HepG2 (cell line): ENCODE data around the gene NTM. TPM values are rescaled to one million over a fixed set of nuclear protein-coding genes. Genes with fewer than 3 reads are reported as not detected.

Experiments
- ATAC-seq: fragments of 200-7000 bp; cut with Tn5 transposase; 3 replicates; pipeline ENCODE4 v1.9.1; 2020; ENCODE audit warnings: mild to moderate bottlenecking, moderate library complexity
- BruUV-seq: library from RNA; stranded (reverse); fragments of 400-500 nt; replicated peaks from 2 replicates; lab custom pipeline; 2021; lab: Mats Ljungman, UMichigan
- CTCF ChIA-PET: fragments of 300-600 bp; formaldehyde crosslinking; extraction: SDS; loops from one replicate; lab custom pipeline; 2021; ENCODE audit warnings: low total read pairs, inconsistent platforms, low intra/inter-chr PET ratio; lab: Yijun Ruan, JAX
- POLR2A ChIA-PET: fragments of 350-600 bp; sonication (Branson Sonifier 250); formaldehyde crosslinking; loops from one replicate; lab custom pipeline; 2020; ENCODE audit warnings: antibody characterized with exemption, inconsistent platforms; lab: Yijun Ruan, JAX
- DNase-seq: peaks from one replicate; pipeline ENCODE4 v3.0.0-alpha.2; 2015; ENCODE audit warnings: low spot score
- FAIRE-seq: peaks from 3 replicates; lab custom pipeline; 2011; peaks lifted over from hg19 to GRCh38; lab: Jason Lieb, UNC
- H2AFZ ChIP-seq: one replicate; pipeline ENCODE4 v1.6.1; 2011; ENCODE audit warnings: low read length, inconsistent platforms
- H3K27ac ChIP-seq: fragments of 300-600 bp; 3 replicates; pipeline ENCODE4 v1.8.0; 2011; ENCODE audit warnings: mixed run types, mild to moderate bottlenecking, mixed read lengths, low read length, inconsistent platforms; ENCODE audit not compliant: insufficient read depth; ENCODE audit errors: extremely low read length
- H3K27me3 ChIP-seq, 2 experiments: fragments of 200-600 bp in 1 of 2; 2 replicates in 1 of 2; 3 replicates in 1 of 2; pipeline versions ENCODE4 v1.6.0 to v1.8.0; 2011; ENCODE audit warnings: low read length in 2 of 2, mild to moderate bottlenecking in 2 of 2, moderate library complexity in 2 of 2, inconsistent platforms in 1 of 2; ENCODE audit not compliant: insufficient read depth in 2 of 2, control insufficient read depth in 1 of 2
- H3K36me3 ChIP-seq, 2 experiments: fragments of 200-600 bp in 1 of 2; replicated peaks in 1 of 2; 2 replicates in 1 of 2; 3 replicates in 1 of 2; pipeline versions ENCODE4 v1.5.1 to v1.8.0; 2011; ENCODE audit warnings: low read length in 2 of 2, inconsistent platforms in 1 of 2; ENCODE audit not compliant: insufficient read depth in 2 of 2, control insufficient read depth in 1 of 2
- H3K4me1 ChIP-seq: 2 replicates; pipeline ENCODE4 v1.5.1; 2012; ENCODE audit warnings: low read length, inconsistent platforms; ENCODE audit not compliant: insufficient read depth
- H3K4me2 ChIP-seq: 2 replicates; pipeline ENCODE4 v1.6.0; 2011; ENCODE audit warnings: low read depth, low read length, inconsistent platforms
- H3K4me3 ChIP-seq, 3 experiments: fragments of 200-600 bp in 1 of 3; sonication (generic), shearing (Covaris generic) in 1 of 3; replicated peaks in 1 of 3; 2 replicates each; pipeline ENCODE4 v1.5.1; 2011 to 2016; ENCODE audit warnings: low read length in 3 of 3, inconsistent platforms in 2 of 3, low read depth in 2 of 3, mild to moderate bottlenecking in 2 of 3, control low read depth in 1 of 3, mixed read lengths in 1 of 3; ENCODE audit not compliant: insufficient read depth in 1 of 3
- H3K79me2 ChIP-seq: one replicate; pipeline ENCODE4 v1.6.1; 2011; ENCODE audit warnings: low read length, inconsistent platforms; ENCODE audit not compliant: insufficient read depth
- H3K9ac ChIP-seq: 2 replicates; pipeline ENCODE4 v1.6.0; 2011; ENCODE audit warnings: mild to moderate bottlenecking, low read depth, low read length, inconsistent platforms; ENCODE audit not compliant: insufficient read depth
- H3K9me3 ChIP-seq: 2 replicates; pipeline ENCODE4 v1.5.1; 2012; ENCODE audit warnings: mild to moderate bottlenecking, low read length
- H4K20me1 ChIP-seq: 2 replicates; pipeline ENCODE4 v1.6.0; 2011; ENCODE audit warnings: inconsistent platforms, mild to moderate bottlenecking, low read length, moderate library complexity; ENCODE audit not compliant: insufficient read depth
- ARID4A ChIP-seq: sonication (generic); formaldehyde crosslinking; IDR thresholded peaks from 2 replicates; pipeline ENCODE4 v1.5.0; 2020; ENCODE audit warnings: mild to moderate bottlenecking, missing genetic modification reagents, borderline replicate concordance
- CEBPB ChIP-seq: IDR thresholded peaks from 2 replicates; pipeline ENCODE4 v1.6.1; 2011; ENCODE audit warnings: low read depth, low read length, improper control_type of control experiment, borderline replicate concordance
- E2F5 ChIP-seq: sonication (generic); formaldehyde crosslinking; conservative IDR thresholded peaks from 2 replicates; pipeline ENCODE4 v1.4.0; 2020; ENCODE audit warnings: missing genetic modification reagents
- PTBP1 ChIP-seq: fragments of 200-400 bp; formaldehyde crosslinking; IDR thresholded peaks from 2 replicates; pipeline ENCODE4 v1.6.1; 2018; ENCODE audit warnings: low read length, low read depth; ENCODE audit not compliant: poor library complexity, severe bottlenecking
- RARA ChIP-seq: IDR thresholded peaks from 2 replicates; pipeline ENCODE4 v1.6.1; 2016; ENCODE audit warnings: missing genetic modification reagents, missing compliant biosample characterization
- ZBTB2 ChIP-seq: sonication (generic); formaldehyde crosslinking; IDR thresholded peaks from 2 replicates; pipeline ENCODE4 v1.8.0; 2022; ENCODE audit warnings: low read depth, missing genetic modification reagents
- ZFP36 ChIP-seq: fragments of 150-350 bp; IDR thresholded peaks from 2 replicates; pipeline ENCODE4 v1.6.1; 2018; ENCODE audit warnings: borderline replicate concordance, low read length, low read depth; ENCODE audit not compliant: partially characterized antibody
- WGBS: methylation state at CpG from one replicate; pipeline ENCODE4 v1.1.6; 2017; ENCODE audit warnings: low lambda C conversion rate; 5-methylcytosine and 5-hydroxymethylcytosine counted together
- in situ Hi-C: cut with HindIII; loops from 2 replicates; pipeline ENCODE4 v1.10.0; 2017; ENCODE audit warnings: low pct_unique_long_range_greater_than_20kb; ENCODE audit not compliant: extremely low pct_ligation_motif_present
- intact Hi-C: fragments of 100-400 bp; cut with micrococcal nuclease; formaldehyde crosslinking; loops from one replicate; pipeline ENCODE4 v1.10.0; 2022; ENCODE audit not compliant: unreplicated experiment
- polyA plus RNA-seq, 8 experiments: library from polyadenylated mRNA; depleted of rRNA in 3 of 8; stranded (reverse) in 7 of 8; unstranded in 1 of 8; fragments of >200 nt; fragmentation: Illumina TruSeq in 4 of 8; extraction: Trizol in 4 of 8; gene quantifications; 2 replicates each; pipeline versions ENCODE4 v1.2.1 to v1.2.3, GENCODE V29; 2011 to 2016; ENCODE audit warnings: low read depth in 4 of 8, missing spikeins in 1 of 8, mixed read lengths in 1 of 8; ENCODE audit not compliant: insufficient read depth in 1 of 8
- total RNA-seq, 5 experiments: library from RNA; depleted of rRNA; stranded (reverse); fragments of >200 nt; fragmentation: Illumina TruSeq; extraction: Trizol; gene quantifications; 2 replicates each; pipeline ENCODE4 v1.2.3, GENCODE V29; 2016; ENCODE audit warnings: low read depth in 1 of 5

The NTM gene
- total and polyA plus RNA-seq, 2 of the 13 experiments (the other 11 are each of a cell fraction or from before 2014, with no cell fraction given) = not detected

GRCh38 chr11:131649856-131650255, 279.4 kb downstream of the NTM start:
- in situ Hi-C loops = no loop called here
- H3K36me3 ChIP-seq = no peaks in the 10 kb centered on the region
- CTCF ChIA-PET = no interaction called here
- 6% methylated on average over 5 of the region's 5 CpGs for whole genome bisulfite sequencing
- H3K9ac ChIP-seq = no peak overlapping the region
- no peaks in the 10 kb centered on the region for H3K9me3 ChIP-seq
- ATAC-seq = no peak
- DNase-seq = no peak
- no peaks in the 10 kb centered on the region for H3K79me2 ChIP-seq
- POLR2A ChIA-PET = no interaction called here
- H3K4me1 ChIP-seq = no peaks in the 10 kb centered on the region
- no peak overlapping the region for H3K4me2 ChIP-seq
- TF ChIP-seq ZFP36 (no peak), ZBTB2 (CRISPR knock-in tag) (no peak), PTBP1 (no peak), ARID4A (CRISPR knock-in tag) (no peak), RARA (CRISPR knock-in tag) (no peak), CEBPB (no peak), E2F5 (CRISPR knock-in tag) (no peak)
- H2AFZ ChIP-seq = no peak overlapping the region
- intact Hi-C loops = no loop called here
- H3K27me3 ChIP-seq = peaks cover 0 to 29% of the 10 kb centered on the region in 2 experiments; a peak in 3 of 5 replicates
- H4K20me1 ChIP-seq = no peaks in the 10 kb centered on the region
- FAIRE-seq = no peak
- no peak overlapping the region for H3K4me3 ChIP-seq
- no TSS peak for BruUV-seq
- no peak overlapping the region for H3K27ac ChIP-seq
